ENCODE data around the gene NHERF1. TPM values are rescaled to one million over a fixed set of nuclear protein-coding genes. Genes with fewer than 3 reads are reported as not detected.

NHERF1 gene
- total RNA-seq, 3 donors from 2014 or later, result 124 to 138 (median 137) TPM

DNA sequence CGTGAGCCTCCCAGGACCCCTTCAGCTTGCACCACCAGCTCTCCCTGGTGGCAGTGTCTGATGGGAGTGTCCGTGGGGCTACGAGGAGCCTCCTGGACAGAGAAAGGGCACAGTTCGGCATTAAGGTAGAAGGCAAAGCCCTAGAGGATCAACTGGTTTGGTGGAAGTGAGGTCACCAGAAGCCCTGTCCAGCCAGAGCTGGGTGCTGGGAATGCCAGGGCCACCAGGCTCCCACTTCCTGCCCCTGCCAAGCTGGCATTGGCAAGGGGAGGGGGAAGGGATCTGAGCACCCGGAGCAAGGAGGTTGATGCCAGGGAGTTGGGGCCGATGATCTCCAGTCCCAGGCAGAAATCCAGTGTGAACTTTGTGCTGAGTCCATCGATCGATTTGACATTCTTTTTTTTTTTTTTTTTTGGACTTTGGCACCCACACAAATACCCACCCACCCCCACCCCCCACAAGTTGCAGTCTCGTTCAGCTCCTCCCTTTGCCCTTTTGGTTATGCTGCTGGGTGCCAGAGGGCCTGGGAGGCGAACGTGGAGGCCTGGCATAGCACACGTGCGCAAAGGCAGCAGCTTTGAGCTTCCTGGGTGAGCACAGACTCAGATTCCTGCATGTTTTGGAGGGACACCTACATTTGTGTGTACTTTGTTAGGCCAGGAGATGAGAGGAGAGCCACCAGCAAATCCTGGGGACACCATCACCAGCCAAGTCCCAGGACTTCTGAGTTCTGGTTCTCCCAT, 2.1 kb downstream of the NHERF1 start:
- H3K9me3 Mint-ChIP-seq, result no peaks in the 10 kb centered on the region
- H3K4me3 Mint-ChIP-seq, result peak overlapping the region; percentile 97
- H3K4me1 Mint-ChIP-seq (ENCODE audit: low read depth), result peaks cover 66% of the 10 kb centered on the region
- ATAC-seq, result no peak
- no peak for DNase-seq
- no peaks in the 10 kb centered on the region for H3K27me3 Mint-ChIP-seq (ENCODE audit: low read depth)
- peaks cover 7% of the 10 kb centered on the region for H3K36me3 Mint-ChIP-seq (ENCODE audit: insufficient read depth)

DNA sequence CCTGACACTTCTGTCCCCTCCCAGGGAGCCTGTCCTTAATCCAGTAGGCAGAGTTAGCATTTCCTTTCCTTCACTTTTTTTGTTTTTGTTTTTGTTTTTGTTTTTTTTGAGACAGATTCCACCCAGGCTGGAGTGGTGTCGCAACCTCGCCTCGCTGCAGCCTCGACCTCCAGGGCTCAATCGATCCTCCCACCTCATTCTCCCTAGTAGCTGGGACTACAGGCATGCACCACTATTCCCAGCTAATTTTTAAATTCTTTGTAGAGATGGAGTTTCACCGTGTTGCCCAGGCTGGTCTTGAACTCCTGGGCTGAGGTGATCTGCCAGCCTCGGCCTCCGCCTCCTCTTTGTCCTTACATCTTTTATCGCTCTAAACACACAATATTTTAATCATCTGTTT, 4.0 kb downstream of the NHERF1 start:
- Mint-ChIP-seq H3K9me3 (no peaks in the 10 kb centered on the region), H3K4me3 (peak overlapping the region; percentile 97), H3K4me1 (ENCODE audit: low read depth) (peaks cover 71% of the 10 kb centered on the region), H3K27me3 (ENCODE audit: low read depth) (no peaks in the 10 kb centered on the region), H3K36me3 (ENCODE audit: insufficient read depth) (peaks cover 7% of the 10 kb centered on the region)
- DNase-seq (no peak), ATAC-seq (no peak)

GRCh38 chr17:74752822-74753401, 4.5 kb downstream of the NHERF1 start:
- no peaks in the 10 kb centered on the region for H3K27me3 Mint-ChIP-seq (ENCODE audit: low read depth)
- peaks cover 7% of the 10 kb centered on the region for H3K36me3 Mint-ChIP-seq (ENCODE audit: insufficient read depth)
- DNase-seq (no peak), ATAC-seq (no peak)
- H3K9me3 Mint-ChIP-seq, result no peaks in the 10 kb centered on the region
- H3K4me3 Mint-ChIP-seq, result peak overlapping the region; percentile 97
- peaks cover 72% of the 10 kb centered on the region for H3K4me1 Mint-ChIP-seq (ENCODE audit: low read depth)

DNA sequence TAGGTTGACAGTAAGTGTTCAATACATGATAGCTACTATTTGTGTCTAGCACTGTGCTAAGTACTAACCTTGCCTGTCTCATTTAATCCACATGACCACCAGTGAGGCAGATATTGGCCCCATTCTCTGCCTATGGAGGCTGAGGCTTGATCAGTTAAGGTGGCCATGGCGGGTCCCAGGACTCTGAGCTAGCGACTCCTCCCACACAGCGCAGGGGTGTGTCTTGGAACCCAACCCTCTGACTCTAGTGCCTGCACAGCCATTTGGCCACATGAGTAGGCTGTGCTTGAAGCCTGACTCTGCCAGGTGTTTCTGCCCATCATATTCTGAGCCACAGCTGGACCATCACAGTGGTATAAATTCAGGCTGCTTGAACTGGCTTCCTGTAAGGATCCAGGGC, 6.4 kb downstream of the NHERF1 start:
- Mint-ChIP-seq H3K4me3 (no peak overlapping the region), H3K27me3 (ENCODE audit: low read depth) (no peaks in the 10 kb centered on the region), H3K36me3 (ENCODE audit: insufficient read depth) (peaks cover 7% of the 10 kb centered on the region), H3K4me1 (ENCODE audit: low read depth) (peaks cover 88% of the 10 kb centered on the region), H3K9me3 (no peaks in the 10 kb centered on the region)
- ATAC-seq, result no peak
- DNase-seq, result no peak

DNA sequence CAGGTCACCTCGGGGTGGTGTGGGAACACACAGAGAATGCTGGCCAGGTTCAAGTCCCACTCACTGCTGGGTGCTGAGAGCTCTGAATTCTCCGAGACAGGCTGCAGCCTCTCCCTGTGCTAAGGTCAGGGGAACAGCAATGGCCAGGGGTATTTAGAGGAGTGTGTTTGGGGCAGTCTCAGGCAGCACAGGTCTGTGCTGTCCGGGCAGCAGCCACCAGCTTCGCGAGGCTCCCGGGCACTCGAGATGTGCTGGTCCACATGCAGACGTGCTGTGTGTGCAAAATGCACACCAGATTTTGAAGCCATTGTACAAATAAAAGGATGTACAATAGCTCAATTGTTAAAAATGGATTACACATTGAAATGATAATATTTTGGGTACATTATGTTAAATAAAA, 7.1 kb downstream of the NHERF1 start:
- no peaks in the 10 kb centered on the region for H3K9me3 Mint-ChIP-seq
- peaks cover 7% of the 10 kb centered on the region for H3K36me3 Mint-ChIP-seq (ENCODE audit: insufficient read depth)
- peaks cover 91% of the 10 kb centered on the region for H3K4me1 Mint-ChIP-seq (ENCODE audit: low read depth)
- ATAC-seq (no peak), DNase-seq (no peak)
- no peak overlapping the region for H3K4me3 Mint-ChIP-seq
- no peaks in the 10 kb centered on the region for H3K27me3 Mint-ChIP-seq (ENCODE audit: low read depth)

DNA sequence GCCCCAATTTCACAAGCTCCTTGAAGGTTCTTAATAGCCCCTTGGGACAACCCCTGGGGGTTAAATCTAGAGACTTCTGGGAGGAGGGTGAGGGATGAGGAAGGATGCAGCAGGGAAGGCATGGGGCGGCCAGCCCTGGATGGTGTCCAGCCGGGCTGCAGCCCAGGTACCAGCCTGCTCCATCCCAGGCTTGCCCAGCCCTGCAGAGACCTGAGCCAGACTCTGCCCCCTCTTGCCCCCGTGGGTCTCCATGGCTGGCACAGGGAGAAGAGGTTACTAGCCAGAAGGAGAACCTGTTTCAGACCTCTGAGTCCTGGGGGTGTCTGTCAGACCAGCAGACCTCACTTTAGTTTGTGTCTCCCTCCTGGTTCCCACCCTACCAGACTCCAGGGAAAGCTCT, 8.5 kb downstream of the NHERF1 start:
- peaks cover 92% of the 10 kb centered on the region for H3K4me1 Mint-ChIP-seq (ENCODE audit: low read depth)
- no peak for DNase-seq
- no peak overlapping the region for H3K4me3 Mint-ChIP-seq
- no peak for ATAC-seq
- H3K9me3 Mint-ChIP-seq, result no peaks in the 10 kb centered on the region
- H3K27me3 Mint-ChIP-seq (ENCODE audit: low read depth), result no peaks in the 10 kb centered on the region
- peaks cover 7% of the 10 kb centered on the region for H3K36me3 Mint-ChIP-seq (ENCODE audit: insufficient read depth)

GRCh38 chr17:74757502-74757901, 9.1 kb downstream of the NHERF1 start:
- Mint-ChIP-seq H3K4me1 (ENCODE audit: low read depth) (peaks cover 87% of the 10 kb centered on the region), H3K36me3 (ENCODE audit: insufficient read depth) (peaks cover 7% of the 10 kb centered on the region), H3K9me3 (no peaks in the 10 kb centered on the region), H3K27me3 (ENCODE audit: low read depth) (no peaks in the 10 kb centered on the region), H3K4me3 (peak overlapping the region; percentile 6)
- no peak for ATAC-seq
- no peak for DNase-seq

GRCh38 chr17:74757931-74758847, 9.8 kb downstream of the NHERF1 start:
- Mint-ChIP-seq H3K4me3 (peak overlapping the region; percentile 59), H3K36me3 (ENCODE audit: insufficient read depth) (peaks cover under 1% of the 10 kb centered on the region), H3K27me3 (ENCODE audit: low read depth) (no peaks in the 10 kb centered on the region), H3K4me1 (ENCODE audit: low read depth) (peaks cover 86% of the 10 kb centered on the region), H3K9me3 (no peaks in the 10 kb centered on the region)
- no peak for DNase-seq
- ATAC-seq, result no peak

GRCh38 chr17:74758848-74759168, 10.4 kb downstream of the NHERF1 start:
- no peaks in the 10 kb centered on the region for H3K36me3 Mint-ChIP-seq (ENCODE audit: insufficient read depth)
- H3K4me1 Mint-ChIP-seq (ENCODE audit: low read depth), result peaks cover 79% of the 10 kb centered on the region
- DNase-seq (no peak), ATAC-seq (peak; percentile 42 to 43)
- no peaks in the 10 kb centered on the region for H3K27me3 Mint-ChIP-seq (ENCODE audit: low read depth)
- H3K9me3 Mint-ChIP-seq, result no peaks in the 10 kb centered on the region
- peak overlapping the region; percentile 59 for H3K4me3 Mint-ChIP-seq

DNA sequence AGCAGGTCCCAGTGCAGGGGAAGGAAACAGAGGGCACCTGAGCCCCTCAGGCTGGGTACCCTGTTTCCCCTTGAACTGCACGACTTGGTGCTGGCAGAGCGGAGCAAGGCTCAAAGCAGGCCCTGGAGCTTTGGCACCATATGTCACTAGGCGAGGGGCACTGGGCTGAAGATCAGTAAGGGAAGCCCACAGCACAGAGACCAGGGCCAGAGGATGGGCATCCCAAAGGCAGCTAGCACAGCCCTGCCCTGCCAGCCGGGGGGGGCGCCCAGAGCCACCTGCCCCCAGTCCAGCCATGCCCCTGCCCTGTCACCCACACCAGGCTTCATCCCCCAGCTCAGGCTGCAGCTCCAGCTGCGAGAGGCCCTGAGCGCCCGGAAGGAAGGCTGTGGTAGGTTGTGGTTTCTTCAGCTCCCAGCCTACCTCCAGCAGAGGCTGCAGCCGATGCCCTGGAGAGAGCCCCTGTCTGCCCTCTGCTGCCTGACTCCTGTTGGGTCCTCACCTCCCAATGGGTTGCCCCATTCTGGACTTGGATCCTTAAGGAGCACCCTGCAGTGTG, 10.9 kb downstream of the NHERF1 start:
- ATAC-seq (peak; percentile 72 to 77), DNase-seq (no peak)
- no peaks in the 10 kb centered on the region for H3K36me3 Mint-ChIP-seq (ENCODE audit: insufficient read depth)
- peaks cover 75% of the 10 kb centered on the region for H3K4me1 Mint-ChIP-seq (ENCODE audit: low read depth)
- no peaks in the 10 kb centered on the region for H3K27me3 Mint-ChIP-seq (ENCODE audit: low read depth)
- H3K4me3 Mint-ChIP-seq, result peak overlapping the region; percentile 59
- H3K9me3 Mint-ChIP-seq, result no peaks in the 10 kb centered on the region

DNA sequence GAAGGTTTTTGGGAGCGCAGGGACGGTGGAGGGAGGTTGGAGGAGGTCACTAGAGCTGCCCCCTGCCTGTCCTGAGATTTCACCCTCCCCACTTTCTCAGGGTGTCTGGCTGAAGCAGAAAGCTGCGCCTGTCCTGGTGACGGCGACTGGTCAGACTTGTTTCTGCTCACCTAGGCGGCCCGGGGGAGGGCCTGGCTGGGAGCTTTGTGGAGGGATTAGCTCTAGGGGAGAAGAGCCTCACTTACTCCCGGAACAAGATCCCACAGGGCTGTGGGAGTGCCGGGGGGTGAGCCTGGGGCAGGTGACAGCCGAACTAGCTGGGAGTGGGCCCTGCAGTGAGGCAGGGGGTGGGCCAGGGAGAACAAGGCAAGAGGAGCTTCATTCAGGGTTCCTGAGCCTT, 11.5 kb downstream of the NHERF1 start:
- no peaks in the 10 kb centered on the region for H3K36me3 Mint-ChIP-seq (ENCODE audit: insufficient read depth)
- H3K9me3 Mint-ChIP-seq, result no peaks in the 10 kb centered on the region
- DNase-seq (no peak), ATAC-seq (no peak)
- H3K4me1 Mint-ChIP-seq (ENCODE audit: low read depth), result peaks cover 69% of the 10 kb centered on the region
- no peaks in the 10 kb centered on the region for H3K27me3 Mint-ChIP-seq (ENCODE audit: low read depth)
- H3K4me3 Mint-ChIP-seq, result no peak overlapping the region

DNA sequence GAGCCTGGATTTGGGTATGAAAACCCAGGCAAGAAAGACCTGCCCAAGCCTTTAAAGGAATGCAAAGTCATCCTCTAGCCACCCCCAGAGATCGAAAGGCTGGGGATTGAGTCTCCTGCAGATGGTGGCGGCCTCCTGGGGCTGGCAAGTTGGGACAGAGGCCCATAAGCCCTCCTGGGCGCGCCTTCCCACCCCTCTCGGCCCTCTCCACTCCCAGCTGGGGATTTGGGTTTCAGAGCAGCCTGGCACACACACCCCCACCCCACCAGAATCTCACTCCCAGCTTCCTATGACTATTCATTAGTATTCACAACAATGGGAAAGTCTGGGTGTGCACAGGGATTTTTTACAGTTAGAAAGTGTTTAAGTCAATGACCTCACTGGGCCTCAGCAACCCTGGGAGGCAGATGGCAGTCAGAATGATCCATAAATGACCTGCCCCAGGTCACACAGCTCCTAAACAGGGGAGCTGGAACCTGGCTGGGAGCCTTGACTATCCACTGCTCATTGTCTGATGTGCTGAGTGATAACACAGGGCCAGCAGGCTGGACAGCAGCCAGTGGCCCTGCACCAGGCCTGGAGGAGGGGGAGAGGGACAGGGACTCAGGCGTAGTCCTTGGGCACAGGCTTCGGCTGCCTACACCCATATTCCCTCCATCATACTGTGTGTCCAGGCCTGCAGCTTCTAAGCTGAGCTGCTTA, 12.1 kb downstream of the NHERF1 start:
- Mint-ChIP-seq H3K9me3 (no peaks in the 10 kb centered on the region), H3K4me3 (no peak overlapping the region), H3K27me3 (ENCODE audit: low read depth) (no peaks in the 10 kb centered on the region), H3K4me1 (ENCODE audit: low read depth) (peaks cover 63% of the 10 kb centered on the region), H3K36me3 (ENCODE audit: insufficient read depth) (no peaks in the 10 kb centered on the region)
- ATAC-seq (no peak), DNase-seq (no peak)

DNA sequence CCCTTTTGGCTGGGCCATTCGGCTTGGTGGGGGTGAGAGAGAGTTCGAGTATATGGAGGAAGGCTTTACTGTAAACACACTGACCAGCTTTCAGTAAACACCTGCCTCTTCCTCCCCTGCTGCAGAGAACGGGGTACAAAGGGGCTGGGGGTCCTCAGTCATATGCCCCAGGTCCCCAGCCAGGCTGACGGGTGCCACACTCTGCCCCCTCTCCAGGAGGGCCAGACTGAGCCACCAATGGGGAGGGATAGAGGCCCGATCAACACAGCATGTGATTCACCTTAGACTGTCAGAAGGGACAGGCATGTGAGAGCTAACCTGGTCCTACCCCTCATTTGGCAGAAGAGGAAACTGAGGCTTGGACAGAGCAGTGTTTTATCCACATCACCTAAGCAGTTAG, 13.0 kb downstream of the NHERF1 start:
- no peaks in the 10 kb centered on the region for H3K27me3 Mint-ChIP-seq (ENCODE audit: low read depth)
- no peak for ATAC-seq
- peaks cover 57% of the 10 kb centered on the region for H3K4me1 Mint-ChIP-seq (ENCODE audit: low read depth)
- peaks cover 4% of the 10 kb centered on the region for H3K36me3 Mint-ChIP-seq (ENCODE audit: insufficient read depth)
- no peak for DNase-seq
- no peaks in the 10 kb centered on the region for H3K9me3 Mint-ChIP-seq
- no peak overlapping the region for H3K4me3 Mint-ChIP-seq

GRCh38 chr17:74761931-74762330, 13.5 kb downstream of the NHERF1 start:
- no peaks in the 10 kb centered on the region for H3K27me3 Mint-ChIP-seq (ENCODE audit: low read depth)
- peaks cover 52% of the 10 kb centered on the region for H3K4me1 Mint-ChIP-seq (ENCODE audit: low read depth)
- DNase-seq (no peak), ATAC-seq (no peak)
- H3K36me3 Mint-ChIP-seq (ENCODE audit: insufficient read depth), result peaks cover 6% of the 10 kb centered on the region
- no peaks in the 10 kb centered on the region for H3K9me3 Mint-ChIP-seq
- no peak overlapping the region for H3K4me3 Mint-ChIP-seq
